Activated CD4-positive, alpha-beta T cell treated with anti-CD3 and anti-CD28 coated beads for 24 hours (primary cell): ENCODE measurements around the gene MRTFB.

Source experiments
- DNase-seq, 2 donors: peaks; one replicate each; pipeline ENCODE4 v3.0.0-alpha.2; 2020; ENCODE audit warnings: low read depth in 2 of 2

The MRTFB gene

DNA sequence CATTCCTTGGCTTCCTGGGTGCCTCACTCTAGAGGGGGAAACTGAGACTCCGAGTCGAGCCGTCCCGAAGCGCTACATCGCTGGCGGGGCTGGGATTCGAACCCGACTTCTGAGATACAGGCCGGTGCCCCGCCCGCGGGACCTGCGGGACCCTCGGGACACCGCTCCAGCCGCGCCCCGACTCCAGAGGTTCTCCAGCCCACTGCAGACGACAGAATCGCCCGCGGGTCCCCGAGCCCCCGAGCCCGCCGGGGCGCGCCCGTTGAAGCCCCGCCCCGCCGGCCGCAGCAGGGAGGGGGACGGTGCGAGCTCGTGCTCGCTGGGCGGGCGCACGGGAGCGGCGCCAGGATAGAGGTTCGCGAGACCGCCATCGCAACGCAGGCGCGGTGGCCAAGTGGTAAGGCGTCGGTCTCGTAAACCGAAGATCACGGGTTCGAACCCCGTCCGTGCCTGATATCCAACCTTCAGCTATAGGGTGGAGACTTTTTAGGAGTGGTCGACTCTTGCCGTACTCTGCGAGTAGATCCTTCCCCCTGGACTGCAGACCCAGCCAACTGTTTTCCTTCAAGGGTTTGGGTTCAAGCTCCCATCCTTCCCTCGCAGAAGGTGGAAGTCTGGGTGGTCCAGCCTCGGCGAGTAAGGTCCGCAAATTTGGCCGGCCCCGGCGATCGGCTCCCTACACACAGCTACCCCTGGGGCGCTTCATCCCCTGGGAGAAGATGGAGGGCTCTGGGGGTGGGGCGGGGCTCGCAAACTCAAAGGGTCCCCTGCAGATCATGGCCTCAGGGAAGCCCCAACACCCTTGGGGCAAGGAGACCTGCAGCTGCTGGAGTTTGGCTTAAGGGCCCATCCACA lies 214.6 kb downstream of the MRTFB start:
- peak; percentile 94 to 95 for DNase-seq

DNA sequence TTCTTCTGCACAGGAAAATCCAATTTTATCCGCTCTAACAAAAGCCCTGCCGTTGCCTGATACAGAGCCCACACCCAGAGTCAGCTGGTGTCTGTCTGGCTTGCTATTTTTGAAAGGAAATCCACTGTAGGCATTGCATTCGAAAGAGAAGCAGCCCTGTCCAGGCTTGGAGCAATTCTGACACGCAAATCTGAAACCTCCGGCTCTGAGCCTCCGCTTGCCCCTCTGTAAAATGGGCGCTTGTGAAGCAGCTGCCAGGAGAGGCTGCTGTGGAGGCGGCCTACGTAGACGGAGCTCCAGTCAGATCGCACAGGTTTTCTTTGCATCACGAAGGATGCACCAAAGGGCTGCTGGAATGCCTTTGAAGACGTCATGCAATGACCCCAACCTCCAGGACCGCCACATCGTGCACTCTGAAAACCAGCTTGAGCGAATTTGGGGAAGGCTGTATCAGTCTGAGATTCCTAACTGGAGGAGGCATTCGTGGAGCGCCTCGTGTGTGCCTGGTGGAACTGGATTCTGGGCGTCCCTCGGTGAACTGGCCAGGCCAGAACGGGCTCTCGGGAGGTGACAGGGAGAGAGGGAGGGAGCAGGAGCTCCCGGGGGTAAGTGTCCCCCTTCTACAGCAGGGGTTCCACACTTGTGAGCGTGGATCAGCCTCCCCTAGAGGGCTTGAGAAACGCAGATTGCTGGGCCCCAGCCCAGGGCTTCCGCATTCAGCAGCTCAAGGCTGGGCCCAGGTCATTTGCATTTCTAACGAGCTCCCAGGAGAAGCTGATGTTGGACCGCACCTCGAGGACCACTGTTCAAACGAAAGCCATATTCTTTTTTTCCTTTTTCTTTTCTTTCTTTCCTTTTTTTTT lies 215.5 kb downstream of the MRTFB start:
- no peak for DNase-seq

DNA sequence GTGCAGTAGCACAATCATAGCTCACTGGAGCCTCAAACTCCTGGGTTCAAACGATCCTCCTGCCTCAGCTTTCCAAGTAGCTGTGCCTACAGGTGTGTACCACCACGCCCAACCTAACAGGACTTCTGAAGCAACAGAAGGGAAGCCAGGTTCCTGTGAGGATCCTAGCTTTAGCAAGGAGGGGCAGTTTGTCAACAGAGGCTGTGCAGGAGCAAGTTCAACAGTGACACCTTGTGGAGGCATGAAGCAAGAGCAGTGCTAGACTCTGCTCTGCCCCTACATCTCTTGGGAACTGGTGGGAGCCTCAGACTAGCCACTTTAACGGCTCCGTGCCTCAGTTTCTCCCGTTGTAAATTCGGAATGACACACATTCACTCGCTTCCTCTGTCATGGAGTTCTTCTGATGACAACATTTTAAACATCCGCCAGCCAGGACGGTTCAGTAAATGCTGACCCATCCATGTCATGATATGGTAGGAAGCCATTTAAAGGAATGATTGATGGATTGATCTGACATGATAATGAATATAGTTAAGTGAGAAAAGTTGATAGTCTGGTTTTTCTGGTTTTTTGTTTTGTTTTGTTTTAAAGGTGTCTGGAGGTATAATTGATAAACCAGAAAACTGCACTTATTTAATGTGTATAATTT lies 218.7 kb downstream of the MRTFB start:
- no peak for DNase-seq

DNA sequence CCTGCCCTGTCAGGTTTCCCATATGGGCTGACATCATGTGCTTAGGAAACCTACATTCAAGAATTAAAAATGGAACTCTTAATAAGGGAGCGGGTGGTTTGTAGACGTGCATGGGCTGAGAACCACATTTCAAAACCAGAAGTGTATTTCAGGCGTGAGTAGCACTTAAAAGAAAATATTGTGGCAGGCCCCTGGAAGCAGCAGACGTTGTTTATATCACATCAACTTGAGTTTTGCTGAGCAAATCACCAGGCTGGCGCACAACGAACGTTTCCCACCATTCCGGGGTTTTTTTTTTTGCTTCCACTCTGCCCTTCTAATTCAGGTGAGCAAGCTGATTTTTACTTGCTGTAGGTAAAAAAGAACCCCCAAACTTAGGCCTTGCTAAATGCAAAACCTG lies 220.2 kb downstream of the MRTFB start:
- no peak for DNase-seq

DNA sequence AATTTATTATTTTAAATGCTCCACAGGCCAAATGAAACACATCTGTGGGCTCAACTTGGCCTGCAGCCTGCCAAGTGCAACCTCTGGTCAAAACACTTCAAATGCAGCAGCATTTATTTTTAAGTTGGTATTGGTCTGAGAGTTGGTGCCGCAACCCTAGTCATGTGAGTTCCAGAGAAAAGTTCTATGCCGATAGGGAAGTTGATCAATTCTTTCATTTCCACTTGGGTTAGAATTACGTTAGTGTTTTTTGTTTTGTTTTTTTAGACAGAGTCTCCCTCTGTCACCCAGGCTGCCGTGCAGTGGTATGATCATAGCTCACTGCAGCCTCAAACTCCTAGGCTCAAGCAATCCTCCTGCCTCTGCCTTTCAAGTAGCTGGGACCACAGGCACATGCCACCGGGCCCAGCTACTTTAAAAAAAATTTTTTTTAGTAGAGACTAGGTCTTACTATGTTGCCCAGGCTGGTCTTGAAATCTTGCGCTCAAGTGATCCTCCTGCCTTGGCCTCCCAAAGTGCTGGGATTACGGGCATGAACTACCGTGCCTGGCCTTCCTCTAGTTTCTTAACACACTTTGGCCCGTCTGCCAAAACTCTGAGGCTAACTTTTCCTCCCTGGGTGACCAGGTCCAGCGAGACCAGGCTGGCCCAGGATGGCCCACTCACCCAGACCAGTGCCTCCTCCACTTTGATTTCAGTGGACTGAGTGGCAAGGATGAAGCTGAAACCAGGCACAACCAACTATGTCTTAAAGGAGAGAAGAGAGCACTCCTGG lies 221.1 kb downstream of the MRTFB start:
- no peak for DNase-seq

DNA sequence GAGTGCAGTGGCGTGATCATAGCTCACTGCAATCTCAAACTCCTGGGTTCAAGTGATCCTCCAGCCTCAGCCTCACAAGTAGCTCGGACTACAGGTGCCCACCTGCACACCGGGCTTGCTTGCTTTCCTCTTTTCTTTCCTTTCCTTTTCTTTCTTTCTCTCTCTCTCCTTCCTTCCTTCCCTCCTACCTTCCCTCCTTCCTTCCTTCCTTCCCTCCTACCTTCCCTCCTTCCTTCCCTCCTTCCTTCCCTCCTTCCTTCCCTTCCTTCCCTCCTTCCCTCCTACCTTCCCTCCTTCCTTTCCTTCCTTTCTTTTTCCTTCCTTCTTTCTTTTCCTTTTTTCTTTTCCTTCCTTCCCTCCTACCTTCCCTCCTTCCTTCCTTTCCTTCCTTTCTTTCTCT lies 225.5 kb downstream of the MRTFB start:
- DNase-seq = no peak

DNA sequence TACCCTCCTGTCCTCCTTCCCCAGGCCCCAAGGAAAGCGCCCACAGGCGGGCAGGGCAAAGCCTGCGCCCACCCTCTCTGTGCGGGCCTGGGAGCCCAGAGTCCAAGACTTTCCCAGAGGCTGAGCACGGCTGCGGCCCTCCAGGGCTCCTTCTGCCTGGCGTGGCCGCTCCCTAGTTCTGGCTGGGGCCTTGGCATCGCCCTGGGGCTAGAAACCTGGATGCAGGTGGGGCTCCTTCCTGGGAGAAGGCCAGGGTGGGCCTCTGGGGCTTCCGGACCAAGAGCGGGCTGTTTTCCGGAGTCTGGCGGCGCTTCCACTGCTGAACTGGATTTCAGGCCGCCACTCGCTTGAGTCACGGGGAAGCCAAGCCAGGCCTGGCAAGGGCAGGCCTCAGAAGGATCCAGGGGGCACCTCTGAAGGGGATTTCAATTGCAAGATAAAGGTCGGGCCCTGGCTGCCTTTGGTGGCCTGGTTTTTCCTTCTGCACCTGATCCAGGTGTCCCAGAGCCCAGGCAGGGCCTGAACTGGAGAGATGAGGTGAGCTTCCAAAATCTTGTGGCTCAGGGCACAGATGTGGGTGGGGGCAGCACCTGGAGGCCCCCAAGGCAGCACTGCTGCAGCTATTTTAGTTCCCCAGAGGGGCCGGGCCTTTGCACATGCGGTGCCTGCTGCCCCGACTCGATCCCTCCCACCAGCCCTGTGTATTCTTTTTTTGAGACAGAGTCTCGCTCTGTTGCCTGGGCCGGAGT lies 227.4 kb downstream of the MRTFB start:
- DNase-seq = no peak

DNA sequence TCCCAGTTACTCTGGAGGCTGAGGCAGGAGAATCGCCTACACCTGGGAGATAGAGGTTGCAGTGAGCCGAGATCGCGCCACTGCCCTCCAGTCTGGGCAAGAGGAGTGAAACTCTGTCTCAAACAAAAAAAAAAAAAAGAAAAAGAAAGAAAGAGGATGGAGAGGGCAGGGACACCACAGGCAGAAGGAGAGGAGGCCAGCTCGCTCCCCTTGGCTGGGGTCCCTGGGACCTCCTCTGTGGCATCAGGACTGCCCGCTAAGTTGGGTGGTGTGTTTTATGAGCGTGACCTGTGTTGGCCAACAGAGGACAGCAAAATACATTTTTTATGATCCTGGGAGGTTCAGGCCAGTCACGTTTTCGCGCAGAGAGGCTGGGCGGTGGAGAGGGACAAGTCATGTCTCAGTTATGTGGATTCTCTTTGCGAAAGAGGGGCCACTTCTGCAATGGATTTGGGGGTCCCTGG lies 229.6 kb downstream of the MRTFB start:
- DNase-seq = no peak

DNA sequence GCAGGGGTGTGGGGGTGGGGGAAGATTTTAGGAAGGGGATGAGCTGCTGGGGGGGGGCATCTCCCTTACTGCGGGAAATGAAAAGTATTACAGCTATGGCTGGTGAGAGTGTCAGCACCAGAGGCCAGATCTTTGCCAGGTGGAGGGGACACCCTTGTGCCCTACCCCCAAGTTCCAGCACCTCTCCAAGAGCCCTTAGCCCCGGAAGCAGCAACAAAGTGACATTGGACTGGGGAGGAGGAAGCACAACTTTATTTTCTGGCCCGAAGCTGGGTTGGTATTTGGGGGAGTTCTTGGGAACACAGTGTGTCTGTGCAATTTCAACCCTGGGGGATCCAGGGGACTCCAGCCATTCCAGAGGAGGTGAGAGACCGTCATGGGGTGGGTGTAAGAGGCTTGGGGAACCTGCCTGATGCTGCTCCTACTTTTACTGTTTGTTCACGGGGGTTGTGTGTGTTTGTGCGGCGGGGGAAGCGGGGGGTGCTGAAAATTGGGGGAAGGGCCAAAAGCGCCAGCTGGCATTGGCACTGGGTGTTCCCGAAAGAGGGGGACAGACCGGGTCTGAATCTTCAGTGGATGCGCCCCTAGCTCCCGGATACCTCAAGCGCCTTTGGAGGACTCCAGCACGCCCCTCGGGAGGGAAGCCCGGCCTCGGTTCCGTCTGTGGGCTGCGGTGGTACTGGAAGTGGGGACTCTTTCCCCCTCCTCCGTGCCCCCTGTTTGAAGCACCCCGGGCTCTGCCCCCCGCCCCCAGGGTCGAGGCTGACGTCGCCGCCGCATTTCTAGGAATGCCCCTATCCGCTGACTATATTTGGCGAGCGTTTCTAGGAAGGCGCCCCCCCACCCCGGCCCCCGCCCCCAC lies 230.3 kb downstream of the MRTFB start:
- DNase-seq = no peak

DNA sequence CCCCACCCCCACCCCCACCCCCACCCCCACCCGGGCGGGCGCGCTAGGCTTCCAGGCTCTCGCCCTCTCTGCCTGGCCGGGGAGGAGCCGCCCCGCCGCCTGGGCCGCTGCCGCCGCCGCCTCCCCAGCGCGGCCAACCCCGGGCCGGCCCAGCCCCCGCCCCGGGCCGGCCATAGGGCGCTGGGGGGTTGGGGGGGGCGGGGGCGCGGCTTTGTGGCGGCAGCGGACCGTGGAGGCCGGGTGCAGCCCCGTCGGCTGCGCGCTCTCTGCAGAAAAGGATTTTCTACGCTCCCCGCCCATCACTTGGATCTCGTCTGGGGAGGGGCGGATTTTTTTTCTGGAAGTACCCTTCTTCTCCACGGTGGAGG lies 230.9 kb downstream of the MRTFB start:
- DNase-seq = no peak

DNA sequence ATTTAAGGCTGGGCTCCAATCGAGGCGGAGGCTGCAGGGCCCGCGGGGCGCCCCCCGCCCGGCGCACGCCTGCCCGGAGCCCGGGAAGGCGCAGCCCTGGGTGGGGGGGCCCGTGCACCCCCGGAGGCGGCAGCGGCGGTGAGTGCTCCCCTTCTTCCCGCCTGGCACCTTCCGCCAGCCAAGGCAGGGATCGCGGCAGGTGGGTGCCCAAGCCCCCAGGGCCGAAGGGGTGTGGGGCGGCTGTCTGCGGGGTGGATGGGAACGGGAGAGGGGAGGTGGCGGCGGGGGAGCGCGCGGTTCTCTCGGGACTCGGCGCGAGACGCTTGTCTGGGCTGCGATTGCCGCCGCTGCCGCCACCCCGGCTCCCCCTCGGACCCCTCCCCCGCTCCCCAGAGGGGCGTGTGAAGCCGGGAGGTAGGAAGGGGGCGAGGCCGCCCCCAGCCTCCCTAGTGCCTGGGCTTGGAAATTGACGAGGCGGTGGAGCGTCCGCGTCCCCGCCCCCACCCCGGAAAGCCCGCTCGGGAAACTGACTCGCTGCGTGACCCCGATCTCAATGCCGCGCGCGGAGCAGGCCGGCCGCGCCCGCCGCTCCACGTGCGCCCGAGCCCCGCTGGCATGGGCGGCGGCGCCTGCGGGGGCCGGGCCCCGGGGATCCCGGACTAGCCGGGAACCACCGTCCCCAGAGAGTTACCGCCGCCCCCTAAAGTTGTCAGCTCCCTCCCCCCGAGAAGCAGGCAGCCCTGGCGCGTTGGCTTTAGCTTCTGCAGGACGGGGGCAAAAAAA lies 231.5 kb downstream of the MRTFB start:
- DNase-seq = no peak

DNA sequence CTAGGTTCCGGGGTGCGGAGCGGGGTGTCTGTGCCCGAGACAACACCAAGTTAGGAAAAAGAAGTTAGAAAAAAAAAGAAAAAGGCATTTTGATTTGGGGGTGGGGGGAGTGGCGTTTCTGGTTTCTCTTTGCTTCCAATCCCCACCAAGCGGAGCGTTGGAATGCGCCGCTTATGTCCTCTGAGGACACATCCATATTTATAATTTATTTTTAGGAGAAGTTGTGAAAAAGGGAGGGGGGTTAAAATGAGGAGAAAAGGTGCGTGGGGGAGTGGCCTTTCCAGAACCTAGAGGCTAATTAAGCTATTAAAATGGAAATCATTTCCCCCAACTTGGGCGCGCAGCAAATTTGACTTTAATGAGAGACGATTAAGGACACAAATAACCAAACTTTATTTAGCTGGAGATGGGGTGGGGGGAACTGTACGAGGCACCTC lies 232.1 kb downstream of the MRTFB start:
- DNase-seq = no peak

DNA sequence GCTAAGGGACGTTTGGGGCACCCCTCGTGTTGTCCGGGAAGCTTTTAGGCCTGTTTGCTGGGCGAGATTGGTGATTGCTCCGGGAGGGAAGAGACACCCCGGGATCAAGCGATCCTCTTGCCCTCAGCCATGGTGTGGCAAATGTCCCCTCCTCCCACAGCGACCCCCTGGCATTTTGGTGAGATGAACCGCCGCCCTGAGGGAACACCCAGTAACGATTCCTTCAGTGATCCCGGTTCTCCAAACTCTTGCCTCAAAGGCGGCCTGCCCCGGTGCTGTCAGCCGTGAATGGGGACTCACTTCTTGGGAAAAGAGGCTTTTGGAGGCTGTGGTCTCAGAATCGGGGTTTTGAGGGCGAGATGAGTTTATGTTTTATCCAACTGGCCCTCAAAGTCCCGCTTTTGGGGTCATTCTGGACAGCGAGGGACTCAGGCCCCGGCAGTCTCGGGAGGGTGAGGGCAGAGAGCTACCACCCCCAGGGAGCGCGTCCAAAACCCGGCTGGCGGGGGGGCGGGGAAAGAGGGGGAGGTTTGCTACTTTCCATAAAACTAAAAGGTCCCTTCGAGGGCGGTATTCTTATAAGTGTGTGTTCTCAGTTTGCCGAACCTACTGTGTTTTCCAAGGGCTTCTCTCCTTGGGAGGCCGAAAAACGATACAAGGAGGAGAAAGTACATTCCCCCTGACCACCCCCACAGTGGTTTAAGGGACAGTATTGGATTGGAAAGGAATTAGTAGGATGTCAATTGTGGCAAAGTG lies 232.7 kb downstream of the MRTFB start:
- no peak for DNase-seq

DNA sequence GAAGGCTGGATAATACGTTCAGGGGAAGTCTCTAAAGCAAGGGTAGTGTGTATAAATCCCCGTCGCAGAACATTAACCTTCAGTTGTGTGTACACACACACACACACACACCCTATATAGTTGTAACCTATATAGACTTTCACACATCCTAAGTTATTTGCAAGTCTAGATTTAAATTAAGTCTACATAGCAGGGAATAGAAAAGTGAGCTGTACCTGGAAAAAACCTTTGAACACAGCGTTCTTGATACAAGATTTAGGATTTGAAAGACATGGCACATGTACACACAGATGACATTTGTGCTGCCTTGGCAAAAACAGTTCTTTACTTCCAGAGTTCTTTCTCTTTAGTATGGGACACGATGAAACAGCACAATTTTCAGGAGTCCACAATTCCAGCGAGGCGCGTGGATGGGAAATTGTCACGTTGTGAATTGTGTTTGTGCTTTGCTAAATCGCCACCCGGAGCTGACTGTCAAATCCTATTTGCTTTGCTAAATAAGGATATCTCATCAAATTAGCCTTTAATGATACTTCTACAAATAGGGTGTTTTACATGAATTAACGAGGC lies 233.9 kb downstream of the MRTFB start:
- no peak for DNase-seq

DNA sequence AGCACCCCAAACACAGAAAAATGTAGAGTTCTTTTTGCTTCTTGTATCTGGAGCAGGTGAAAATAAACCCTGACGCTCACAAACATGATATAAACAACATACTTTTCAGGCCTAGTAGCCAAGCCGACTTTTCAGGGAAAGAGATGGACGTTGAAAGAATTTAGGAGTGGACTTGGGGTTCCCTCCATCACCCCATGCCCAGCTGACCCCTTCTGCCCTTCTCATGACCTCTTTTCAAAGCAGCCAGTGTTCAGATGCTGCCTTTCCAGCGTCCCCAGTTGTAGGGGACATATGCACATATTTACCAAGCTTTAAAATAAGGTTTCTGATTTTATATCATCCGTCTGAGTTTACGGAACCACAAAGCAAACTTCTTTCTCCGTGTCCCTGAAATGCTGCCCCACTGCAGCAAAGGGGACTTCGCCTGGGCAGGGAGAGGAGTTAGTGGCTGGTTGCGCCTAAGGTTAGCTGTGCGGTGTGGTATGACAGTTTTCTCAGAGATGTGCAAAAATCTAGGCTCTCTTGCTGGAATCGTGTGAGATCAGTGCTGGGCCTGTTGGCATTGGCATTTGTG lies 235.5 kb downstream of the MRTFB start:
- DNase-seq = no peak

DNA sequence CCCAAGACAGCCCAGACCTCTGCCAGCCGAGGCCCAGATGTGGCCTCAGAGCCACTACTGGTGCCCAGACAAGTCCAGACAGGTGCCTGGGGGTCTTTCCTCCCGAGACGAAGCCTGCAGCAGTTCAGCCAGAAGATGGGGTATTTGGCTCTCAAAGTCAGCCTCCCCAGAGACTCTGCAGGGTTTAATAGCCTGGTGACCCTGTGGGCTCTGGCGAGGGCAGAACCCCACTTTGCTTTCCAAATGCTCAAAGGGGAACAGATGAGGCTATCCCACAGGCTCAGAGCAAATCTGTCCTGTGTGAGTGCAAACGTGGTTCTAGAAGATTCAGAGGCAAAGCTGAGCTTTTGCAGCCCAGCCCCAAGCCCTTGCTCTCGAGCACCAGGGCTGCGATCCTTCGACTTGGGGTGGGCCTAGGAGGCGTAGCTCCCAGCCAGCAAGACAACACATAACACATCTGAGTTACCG lies 236.0 kb downstream of the MRTFB start:
- no peak for DNase-seq
